HG02678 (cell line): ENCODE results near the gene PARD6G.

Source experiments
- ATAC-seq: cut with Tn5 transposase; IDR thresholded peaks from one replicate; pipeline ENCODE4 v1.9.1; 2021; ENCODE audit warnings: mild to moderate bottlenecking, moderate library complexity; ENCODE audit not compliant: unreplicated experiment

The PARD6G gene

GRCh38 chr18:80218341-80219227 lies 28.7 kb downstream of the PARD6G start:
- ATAC-seq = no peak

- ATAC-seq = peak; percentile 75
Observed at GRCh38 chr18:80213182-80213581, 34.1 kb downstream of the PARD6G start.

GRCh38 chr18:80210312-80211083 lies 36.8 kb downstream of the PARD6G start:
- ATAC-seq = peak; percentile 74

- no peak for ATAC-seq
Observed at GRCh38 chr18:80208620-80209019, 38.7 kb downstream of the PARD6G start.

- ATAC-seq = no peak
Observed at GRCh38 chr18:80205294-80205693, 42.0 kb downstream of the PARD6G start.

GRCh38 chr18:80204142-80204541 lies 43.2 kb downstream of the PARD6G start:
- ATAC-seq = no peak

GRCh38 chr18:80203249-80203648 lies 44.1 kb downstream of the PARD6G start:
- no peak for ATAC-seq

- ATAC-seq = peak; percentile 85
Observed at GRCh38 chr18:80202264-80202998, 44.9 kb downstream of the PARD6G start.

- peak; percentile 18 for ATAC-seq
Observed at GRCh38 chr18:80201739-80202138, 45.6 kb downstream of the PARD6G start.

- no peak for ATAC-seq
Observed at GRCh38 chr18:80200932-80201672, 46.2 kb downstream of the PARD6G start.

- no peak for ATAC-seq
Observed at GRCh38 chr18:80200171-80200931, 47.0 kb downstream of the PARD6G start.

GRCh38 chr18:80198994-80199748 lies 48.1 kb downstream of the PARD6G start:
- no peak for ATAC-seq

- ATAC-seq = no peak
Observed at GRCh38 chr18:80198391-80198790, 48.9 kb downstream of the PARD6G start.

GRCh38 chr18:80197528-80197927 lies 49.8 kb downstream of the PARD6G start:
- no peak for ATAC-seq

GRCh38 chr18:80196528-80197320 lies 50.6 kb downstream of the PARD6G start:
- ATAC-seq = no peak

GRCh38 chr18:80194874-80195570 lies 52.3 kb downstream of the PARD6G start:
- peak; percentile 70 for ATAC-seq

- no peak for ATAC-seq
Observed at GRCh38 chr18:80193701-80194100, 53.6 kb downstream of the PARD6G start.
